GM19023 (cell line): ENCODE measurements around the gene ID3.
"Not testable (repeated sequence)": the region's sequence is repeated elsewhere in the genome, so short reads cannot be mapped to it uniquely, and the experiment has no call there.

Experiments
- ATAC-seq: cut with Tn5 transposase; IDR thresholded peaks from one replicate; pipeline ENCODE4 v1.9.1; 2021; ENCODE audit warnings: mild to moderate bottlenecking, moderate library complexity; ENCODE audit not compliant: unreplicated experiment

The ID3 gene

GRCh38 chr1:23553231-23554126 lies 5.8 kb downstream of the ID3 start:
- ATAC-seq: no peak

- no peak for ATAC-seq
These were observed 7.5 kb downstream of the ID3 start for GRCh38 chr1:23551849-23552248.

- no peak for ATAC-seq
These were observed 10.6 kb downstream of the ID3 start for GRCh38 chr1:23548704-23549143.

GRCh38 chr1:23546897-23547584 lies 12.3 kb downstream of the ID3 start:
- ATAC-seq: no peak

GRCh38 chr1:23545851-23546250 lies 13.4 kb downstream of the ID3 start:
- no peak for ATAC-seq

- ATAC-seq: no peak
These were observed 14.6 kb downstream of the ID3 start for GRCh38 chr1:23544444-23545389.

DNA sequence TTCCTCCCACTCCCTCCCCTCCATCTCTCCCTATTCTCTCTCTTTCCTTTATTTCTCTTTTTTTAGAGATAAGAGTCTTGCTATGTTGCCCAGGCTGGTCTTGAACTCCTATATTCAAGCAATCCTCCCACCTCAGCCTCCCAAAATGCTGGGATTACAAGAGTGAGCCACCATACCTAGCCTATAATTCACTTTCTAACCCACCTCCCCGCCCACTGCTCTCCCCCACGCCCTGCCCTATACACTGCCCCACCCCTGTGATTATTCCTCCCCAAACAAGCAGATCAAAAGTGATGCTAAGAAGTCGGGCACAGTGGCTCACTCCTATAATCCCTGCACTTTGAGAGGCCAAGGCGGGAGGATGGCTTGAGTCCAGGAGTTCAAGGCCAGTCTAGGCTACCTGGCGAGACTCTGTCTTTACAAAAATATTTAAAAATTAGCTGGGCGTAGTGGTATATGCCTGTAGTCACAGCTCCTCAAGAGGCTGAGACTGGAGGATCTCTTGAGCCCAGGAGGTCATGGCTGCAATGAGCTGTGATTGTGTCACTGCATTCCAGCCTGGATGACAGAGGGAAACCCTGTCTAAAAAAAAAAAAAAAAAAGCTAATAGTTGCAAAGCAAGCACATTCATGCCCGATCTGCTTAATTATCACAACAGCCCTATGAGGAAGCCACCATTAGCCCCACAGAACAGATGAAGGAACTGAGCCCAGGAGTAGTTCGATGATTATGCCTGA lies 15.4 kb downstream of the ID3 start:
- no peak for ATAC-seq

DNA sequence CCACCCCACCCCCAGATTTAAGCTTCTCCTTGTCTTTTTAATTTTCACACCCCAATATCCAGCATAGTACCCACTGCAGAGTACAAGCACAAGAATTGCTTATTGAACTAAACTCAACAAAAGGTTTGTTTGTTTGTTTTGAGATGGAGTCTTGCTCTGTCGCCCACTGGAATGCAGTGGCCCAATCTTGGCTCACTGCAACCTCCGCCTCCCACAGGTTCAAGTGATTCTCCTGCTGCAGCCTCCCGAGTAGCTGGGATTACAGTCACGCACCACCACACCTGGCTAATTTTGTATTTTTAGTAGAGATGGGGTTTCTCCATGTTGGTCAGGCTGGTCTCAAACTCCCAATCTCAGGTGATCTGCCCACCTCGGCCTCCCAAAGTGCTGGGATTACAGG lies 16.4 kb downstream of the ID3 start:
- not testable (repeated sequence) for ATAC-seq

GRCh38 chr1:23539698-23540266 lies 19.5 kb downstream of the ID3 start:
- ATAC-seq: peak; percentile 79

- ATAC-seq: no peak
These were observed 21.9 kb downstream of the ID3 start for GRCh38 chr1:23537296-23537973.

DNA sequence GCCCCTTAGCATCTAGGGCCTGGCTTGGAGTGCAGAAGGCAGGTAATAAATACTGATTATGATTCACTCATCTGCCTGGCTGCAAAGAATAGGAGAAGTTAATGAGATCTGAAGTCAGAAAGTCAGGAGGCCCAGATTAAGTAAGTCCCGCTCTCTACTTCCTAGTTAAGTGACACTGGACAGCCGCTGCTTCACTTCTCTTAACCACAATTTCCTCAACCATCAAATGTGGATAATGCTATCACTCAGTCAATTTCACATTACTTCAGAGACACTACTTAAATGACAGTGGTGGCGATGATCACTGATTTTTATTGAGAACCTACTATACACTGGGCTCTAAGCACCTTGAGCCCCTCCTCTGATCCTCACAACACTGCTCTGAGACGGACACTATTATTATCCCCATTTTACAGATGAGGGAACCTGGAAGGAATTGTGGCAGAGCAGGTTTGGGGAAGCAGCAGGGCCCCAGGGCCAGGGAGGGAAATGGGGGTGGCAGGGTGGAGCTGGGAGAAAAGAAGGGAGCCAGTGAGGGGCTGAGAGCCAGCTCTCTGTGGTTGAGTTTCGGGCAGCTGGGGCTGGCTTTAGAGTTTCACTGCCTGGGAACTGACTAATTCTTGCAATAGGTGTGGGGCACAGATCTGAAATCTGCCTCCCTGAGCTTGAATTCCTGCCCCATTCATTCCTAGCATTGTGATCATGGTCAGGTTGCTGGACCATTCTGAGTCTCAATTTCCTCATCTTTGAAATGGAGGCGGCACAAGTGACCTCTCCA lies 25.9 kb downstream of the ID3 start:
- ATAC-seq: no peak

GRCh38 chr1:23531562-23532094 lies 27.7 kb downstream of the ID3 start:
- ATAC-seq: no peak

DNA sequence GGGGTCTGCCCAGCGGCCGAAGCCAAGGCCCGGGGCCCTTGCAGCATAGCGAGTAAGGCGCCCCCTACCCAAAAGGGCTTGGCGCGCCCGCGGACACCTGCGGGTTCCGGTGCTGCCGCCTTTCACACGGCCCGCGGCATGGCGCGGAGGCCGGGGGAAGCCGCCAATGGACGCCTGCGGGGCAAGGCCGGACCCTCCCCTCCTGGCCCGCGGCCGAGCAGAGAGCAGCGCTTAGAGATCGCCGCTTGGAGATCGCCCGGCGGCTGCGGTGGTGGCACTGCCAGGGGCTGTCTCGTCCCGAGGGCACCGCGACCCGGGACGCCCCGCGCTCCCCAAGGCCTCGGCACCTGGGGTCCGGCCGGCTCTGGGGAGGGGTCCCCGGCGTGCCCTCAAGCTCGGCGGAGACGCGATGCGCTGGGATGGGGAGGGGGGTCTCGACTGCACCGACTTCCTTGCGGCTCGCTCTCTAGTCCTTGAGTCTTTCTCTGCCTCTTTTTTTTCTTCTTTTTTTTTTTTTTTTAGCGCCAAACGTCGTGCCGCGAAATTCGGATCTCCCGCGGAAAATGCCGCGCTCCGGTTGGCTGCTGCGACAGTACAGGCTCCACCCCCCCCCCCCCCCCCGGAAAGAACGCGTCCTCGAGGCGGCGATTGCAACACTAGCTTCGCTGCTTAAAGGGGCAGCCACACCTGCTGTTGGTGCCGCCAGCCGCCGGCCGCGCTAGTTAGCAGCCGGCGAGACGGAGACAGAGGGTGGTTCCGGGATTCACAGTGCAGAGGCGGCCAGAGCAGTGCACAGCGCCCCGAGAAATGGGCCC lies 28.3 kb downstream of the ID3 start, which contains the start of gene E2F2:
Gene E2F2, minus strand, starts transcription at position 487 of the 815 bp plus-strand sequence. Its CDS starts 440 bp downstream, at position 47.
- ATAC-seq: peak; percentile 52

DNA sequence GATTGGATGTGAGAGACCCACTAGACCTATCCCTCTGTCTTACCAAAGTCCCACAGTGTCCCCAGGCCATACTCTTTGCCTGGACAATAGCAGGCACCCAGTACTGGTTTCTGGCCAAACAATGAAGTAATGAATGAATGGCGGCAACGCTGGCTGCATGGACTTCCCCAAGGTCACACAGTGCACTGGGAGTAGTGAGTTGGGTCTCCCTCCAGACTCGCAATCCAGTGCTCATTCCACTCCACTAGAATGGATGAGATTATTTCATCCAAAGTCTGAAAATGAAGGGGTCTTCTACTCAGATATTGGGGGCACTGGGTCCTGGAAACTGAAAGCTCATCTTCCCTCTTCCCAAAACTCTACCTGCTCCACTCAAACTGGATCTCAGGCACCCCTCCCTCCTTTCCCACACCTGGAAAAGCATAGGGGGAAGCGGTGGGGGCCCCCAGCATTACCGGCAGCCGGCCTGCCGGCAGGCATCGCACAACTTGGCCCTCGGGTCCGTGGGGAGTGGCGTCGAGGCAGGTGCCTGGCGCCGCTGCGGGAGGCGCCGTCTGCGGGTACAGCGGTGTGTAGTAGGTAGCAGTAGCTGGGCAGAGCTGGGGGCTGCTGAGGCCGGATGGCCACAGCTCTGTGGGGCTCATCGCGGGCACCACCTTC lies 29.1 kb downstream of the ID3 start:
- ATAC-seq: no peak

DNA sequence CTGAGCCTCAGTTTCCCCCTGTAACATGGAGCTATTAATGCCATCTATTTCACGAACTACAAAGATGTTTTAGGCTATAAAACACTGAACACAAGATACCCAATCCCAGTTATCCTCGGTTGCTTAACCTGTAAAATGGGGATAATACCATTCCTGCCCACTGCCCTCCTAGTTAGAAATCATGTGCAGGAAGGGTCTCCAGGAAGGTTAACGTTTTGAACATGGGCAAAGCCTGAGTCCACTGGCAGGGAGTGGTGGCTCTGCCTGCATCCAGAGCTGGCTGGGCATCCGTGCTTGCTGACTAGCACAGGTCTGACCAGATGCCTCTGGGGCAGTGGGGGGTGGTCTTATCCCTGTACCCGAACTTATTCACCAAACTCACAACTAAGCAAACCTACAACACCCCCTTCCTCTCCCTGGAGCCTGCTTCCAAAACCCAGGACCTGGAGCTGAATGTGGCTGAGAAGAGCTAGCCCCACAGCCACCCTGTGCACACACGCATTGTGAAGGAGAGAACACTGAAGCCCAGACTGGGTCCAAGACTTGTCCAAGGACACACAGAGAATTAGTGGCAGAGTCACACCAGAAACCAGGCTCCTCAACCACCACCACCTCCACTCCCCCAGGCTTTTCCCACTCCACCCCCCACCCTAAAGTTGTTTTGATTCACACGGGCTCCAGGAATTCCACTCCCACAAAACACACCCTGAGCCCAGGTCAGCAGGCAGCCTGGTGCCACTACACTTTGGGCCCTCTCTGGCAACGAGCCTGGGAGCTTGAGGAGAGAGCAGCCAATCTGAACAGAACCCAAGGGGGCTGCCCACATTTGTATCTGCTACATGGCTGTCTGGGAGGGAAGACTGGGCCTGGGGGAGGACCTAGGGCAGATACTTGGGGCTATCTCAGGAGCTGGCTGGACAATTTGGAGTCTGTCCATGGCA lies 29.9 kb downstream of the ID3 start:
- no peak for ATAC-seq
